GM19351 (cell line): ENCODE measurements around the gene FGB.

Experiments
- ATAC-seq: cut with Tn5 transposase; IDR thresholded peaks from one replicate; pipeline ENCODE4 v1.9.1; 2021; ENCODE audit warnings: mild to moderate bottlenecking, moderate library complexity; ENCODE audit not compliant: unreplicated experiment

Gene FGB

GRCh38 chr4:154565704-154566103 is 2.9 kb downstream of the FGB start:
- ATAC-seq = no peak

- ATAC-seq = no peak
These were observed 3.9 kb downstream of the FGB start for GRCh38 chr4:154566639-154567204.

DNA sequence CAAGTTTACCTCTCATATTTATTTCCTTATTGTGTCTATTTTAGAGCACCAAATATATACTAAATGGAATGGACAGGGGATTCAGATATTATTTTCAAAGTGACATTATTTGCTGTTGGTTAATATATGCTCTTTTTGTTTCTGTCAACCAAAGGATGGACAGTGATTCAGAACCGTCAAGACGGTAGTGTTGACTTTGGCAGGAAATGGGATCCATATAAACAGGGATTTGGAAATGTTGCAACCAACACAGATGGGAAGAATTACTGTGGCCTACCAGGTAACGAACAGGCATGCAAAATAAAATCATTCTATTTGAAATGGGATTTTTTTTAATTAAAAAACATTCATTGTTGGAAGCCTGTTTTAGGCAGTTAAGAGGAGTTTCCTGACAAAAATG is 6.2 kb downstream of the FGB start:
- no peak for ATAC-seq

DNA sequence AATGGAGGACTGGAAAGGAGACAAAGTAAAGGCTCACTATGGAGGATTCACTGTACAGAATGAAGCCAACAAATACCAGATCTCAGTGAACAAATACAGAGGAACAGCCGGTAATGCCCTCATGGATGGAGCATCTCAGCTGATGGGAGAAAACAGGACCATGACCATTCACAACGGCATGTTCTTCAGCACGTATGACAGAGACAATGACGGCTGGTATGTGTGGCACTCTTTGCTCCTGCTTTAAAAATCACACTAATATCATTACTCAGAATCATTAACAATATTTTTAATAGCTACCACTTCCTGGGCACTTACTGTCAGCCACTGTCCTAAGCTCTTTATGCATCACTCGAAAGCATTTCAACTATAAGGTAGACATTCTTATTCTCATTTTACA is 6.8 kb downstream of the FGB start:
- ATAC-seq = no peak

GRCh38 chr4:154573190-154573870 is 10.5 kb downstream of the FGB start:
- ATAC-seq = no peak

- ATAC-seq = no peak
These were observed 11.5 kb downstream of the FGB start for GRCh38 chr4:154574311-154574710.

DNA sequence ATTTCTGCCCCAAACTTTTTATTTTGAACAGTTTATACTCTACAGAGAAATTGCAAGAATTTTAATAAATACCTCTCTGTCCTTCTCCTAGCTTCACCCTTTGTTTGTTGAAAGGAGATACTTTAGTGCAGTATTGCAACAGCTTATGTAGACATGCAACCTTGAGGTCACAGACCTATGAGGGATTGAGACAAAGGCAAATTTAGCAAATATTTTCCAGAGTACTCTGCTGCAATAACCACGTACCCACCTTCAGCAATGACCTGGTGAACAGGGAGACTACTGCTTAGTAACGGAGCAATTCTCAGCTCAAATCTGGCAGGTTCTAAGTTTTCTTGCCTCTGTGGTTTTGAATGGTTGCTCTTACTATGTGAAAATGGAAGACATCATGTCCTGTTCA is 14.5 kb downstream of the FGB start:
- ATAC-seq = no peak

GRCh38 chr4:154578919-154579318 is 16.1 kb downstream of the FGB start:
- ATAC-seq = no peak

DNA sequence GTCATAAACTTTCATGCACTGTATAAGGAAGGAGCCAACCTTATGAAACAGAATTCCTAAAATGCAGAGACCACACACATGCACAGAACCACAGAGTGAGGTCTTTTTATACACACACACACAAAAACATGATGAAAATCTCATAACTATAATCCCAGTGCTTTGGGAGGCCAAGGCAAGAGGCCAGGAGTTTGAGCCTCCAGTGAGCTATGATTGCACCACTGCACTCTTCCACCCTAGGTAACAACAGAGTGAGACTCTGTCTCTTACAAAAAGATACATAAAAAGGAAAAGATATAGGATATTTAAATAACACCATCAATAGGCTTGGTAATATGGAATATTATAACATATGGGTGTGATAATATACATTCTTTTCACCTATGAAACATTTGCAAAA is 17.1 kb downstream of the FGB start:
- ATAC-seq = no peak

GRCh38 chr4:154582723-154583122 is 19.9 kb downstream of the FGB start:
- ATAC-seq = no peak

GRCh38 chr4:154583230-154583629 is 20.4 kb downstream of the FGB start:
- ATAC-seq = no peak

DNA sequence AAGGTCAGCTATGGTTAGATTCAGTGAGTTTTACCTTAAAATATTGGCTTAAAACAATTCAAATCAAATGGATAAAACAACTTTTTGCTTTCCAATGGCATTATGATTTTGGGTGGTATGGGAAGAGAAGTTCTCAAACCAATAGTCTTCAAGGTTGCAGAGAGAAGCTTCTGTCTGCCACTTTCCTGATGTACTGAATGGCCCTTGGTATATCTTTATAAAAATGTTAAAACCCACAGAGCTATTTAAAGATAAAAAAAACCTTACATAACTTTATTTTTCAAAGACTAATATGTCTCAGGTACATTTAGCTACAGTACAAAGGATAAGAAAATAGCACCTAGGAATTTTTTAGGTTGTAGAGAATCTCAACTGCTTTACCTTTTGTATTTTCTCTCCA is 20.9 kb downstream of the FGB start:
- ATAC-seq = no peak

GRCh38 chr4:154584259-154584658 is 21.4 kb downstream of the FGB start:
- no peak for ATAC-seq

DNA sequence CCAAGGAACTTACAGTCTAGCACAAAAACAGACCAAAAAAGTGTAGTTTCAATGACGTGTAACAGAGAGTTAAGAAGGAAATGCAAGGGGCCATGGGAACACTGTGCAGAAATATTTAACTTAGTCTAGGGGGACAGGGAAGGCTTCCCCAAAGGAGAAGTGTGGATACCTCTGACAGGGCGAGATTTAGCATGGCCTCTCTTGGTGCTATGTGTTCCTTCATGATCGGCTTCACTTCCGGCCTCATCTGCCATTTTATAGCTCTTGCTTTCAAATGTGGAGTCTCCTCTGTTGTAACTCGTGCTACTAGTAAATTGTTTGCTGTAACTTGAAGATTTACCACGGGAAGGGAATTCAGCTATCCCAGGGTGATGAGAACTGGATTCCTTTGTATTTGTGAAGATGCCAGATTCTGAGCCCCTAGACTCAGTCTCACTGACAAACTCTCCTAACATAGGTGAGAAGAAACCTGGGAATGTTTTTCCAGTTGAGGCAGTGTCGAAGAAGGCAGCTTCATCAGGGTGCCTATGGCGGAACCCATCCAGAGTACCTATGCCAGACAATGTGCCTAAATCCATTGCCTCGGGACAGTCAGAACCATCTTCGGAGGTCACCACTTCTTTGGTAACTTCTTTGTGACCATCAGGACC is 22.7 kb downstream of the FGB start:
- ATAC-seq = no peak

DNA sequence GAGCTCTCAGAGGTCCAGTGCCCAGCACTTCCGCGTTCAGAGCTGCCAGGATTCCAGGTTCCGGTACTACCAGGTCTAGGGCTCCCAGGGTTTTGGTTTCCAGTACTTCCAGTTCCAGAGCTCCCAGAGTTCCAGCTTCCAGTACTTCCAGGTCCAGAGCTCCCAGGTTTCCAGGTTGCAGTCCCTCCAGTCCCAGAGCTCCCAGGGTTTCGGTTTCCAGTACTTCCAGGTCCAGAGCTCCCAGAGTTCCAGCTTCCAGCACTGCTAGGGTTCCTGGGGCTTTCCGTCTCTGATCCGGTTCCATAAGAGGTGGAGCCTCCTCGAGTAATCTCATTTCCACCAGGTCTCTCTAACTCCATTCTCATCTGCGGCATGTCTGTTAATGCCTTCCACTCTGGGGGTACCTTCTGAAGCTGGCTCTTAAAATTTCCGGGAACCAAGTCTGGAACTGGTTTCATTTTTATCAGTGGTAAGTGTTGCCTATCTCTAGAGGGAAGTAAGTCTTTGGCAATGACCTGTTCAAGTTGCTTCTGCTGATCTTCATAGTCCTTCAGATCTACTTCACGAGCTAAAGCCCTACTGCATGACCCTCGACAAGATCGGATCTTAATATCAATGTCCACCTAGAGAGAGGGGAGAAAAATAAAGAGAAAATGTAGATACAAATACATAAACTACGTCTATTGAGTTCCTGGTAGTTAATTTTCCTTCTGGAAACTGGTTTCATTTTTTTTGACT is 23.7 kb downstream of the FGB start:
- ATAC-seq = no peak

- ATAC-seq = no peak
These were observed 25.4 kb downstream of the FGB start for GRCh38 chr4:154588198-154588597.

DNA sequence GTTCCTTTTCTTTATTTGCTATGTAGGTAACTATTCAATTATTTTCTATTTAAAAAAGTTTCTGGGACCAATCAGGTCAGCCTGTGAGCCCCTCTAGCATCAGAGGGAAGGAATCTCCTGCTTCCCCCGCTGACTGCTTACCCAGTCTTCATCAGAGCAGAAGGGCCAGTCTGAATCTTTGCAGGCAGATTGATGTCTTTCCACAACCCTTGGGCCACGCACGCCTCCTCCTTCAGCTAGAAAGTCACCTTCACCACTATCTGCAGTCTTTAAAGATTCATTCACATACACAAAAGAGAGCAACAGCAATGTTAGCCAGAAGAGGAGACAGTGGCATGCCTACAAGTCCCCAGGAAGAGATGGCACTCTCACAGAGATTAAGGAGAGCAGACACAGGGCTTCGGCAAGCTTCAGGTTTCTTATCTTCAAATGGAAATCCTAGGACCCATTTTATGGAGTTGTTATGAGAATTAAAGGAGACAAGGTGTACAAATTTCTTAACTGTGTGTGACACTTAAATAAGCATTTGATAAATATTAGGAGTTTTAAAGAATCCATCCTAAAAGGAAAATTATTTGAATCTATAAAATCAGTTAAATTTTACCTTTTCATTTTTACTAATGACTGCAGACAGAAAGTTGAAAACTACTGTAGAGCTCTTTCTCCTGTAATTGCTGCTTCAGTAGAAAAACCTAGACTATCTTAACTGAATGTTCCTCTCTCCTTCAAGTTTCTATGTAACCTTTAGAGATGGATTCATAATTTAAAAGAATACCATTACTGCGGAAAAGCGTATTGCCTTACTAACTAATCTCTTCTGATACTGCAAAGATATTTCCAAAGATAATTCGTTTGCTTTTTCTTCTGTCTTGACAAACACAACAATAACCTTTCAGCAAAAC is 26.7 kb downstream of the FGB start:
- no peak for ATAC-seq

DNA sequence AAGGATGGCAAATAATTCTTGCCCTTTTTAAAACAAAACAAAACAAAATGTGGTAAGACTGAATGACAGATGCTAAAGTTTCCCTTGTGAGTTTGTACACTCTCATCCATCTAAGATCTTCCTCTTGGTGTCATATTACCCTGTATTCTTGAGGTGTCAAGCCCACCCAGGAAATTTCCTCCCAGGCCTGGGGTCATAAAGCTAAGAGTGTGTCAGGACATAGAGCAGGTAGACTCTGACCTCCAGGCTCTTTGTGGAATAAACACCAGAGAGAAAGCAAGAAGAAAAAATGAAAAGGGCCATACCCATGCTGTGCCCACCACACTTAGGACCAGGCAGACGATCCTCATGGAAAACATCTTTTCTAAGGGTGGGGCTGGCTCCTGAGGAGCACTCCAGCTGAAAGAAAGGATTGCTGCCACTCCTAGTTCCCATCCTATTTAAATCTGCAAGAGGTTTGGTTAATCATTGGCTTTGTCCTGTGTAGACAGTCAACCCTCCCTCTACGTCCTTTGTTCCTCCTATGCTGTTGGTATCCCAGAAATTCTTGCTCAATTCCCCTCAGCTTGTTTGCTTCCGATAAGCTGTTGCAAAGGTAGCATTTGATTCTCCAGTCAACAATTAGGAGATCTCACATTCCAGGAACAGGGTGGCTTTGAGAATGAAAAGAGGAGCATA is 27.7 kb downstream of the FGB start, which contains the start of gene FGA:
Gene FGA (minus strand): TSS at position 414 of the 678 bp plus-strand sequence. CDS start 55 bp downstream, at position 359.
- ATAC-seq = no peak

DNA sequence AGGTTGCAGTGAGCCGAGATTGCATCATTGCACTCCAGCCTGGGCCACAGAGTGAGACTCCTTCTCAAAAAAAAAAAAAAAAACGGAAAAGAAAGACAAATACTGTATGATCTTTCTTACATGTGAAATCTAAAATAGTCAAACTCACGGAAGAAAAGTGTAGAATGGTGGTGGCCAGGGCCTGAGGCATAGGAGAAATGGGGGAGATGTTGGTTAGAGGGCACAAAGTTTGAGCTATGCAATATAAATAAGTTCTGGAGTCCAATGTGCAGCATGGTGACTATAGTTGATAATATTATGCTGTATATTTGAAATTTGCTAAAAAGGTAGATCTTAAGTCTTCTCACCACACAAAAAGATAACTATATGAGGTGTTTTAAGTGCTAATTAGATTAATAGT is 29.1 kb downstream of the FGB start:
- ATAC-seq = no peak

GRCh38 chr4:154593868-154594267 is 31.1 kb downstream of the FGB start:
- no peak for ATAC-seq
